GM19035 (cell line): ENCODE measurements around the gene ZNRF1.
"Not testable (repeated sequence)": the region's sequence is repeated elsewhere in the genome, so short reads cannot be mapped to it uniquely, and the experiment has no call there.

ENCODE experiments used
- ATAC-seq: cut with Tn5 transposase; IDR thresholded peaks from one replicate; pipeline ENCODE4 v1.9.1; 2021; ENCODE audit not compliant: unreplicated experiment

Gene ZNRF1

DNA sequence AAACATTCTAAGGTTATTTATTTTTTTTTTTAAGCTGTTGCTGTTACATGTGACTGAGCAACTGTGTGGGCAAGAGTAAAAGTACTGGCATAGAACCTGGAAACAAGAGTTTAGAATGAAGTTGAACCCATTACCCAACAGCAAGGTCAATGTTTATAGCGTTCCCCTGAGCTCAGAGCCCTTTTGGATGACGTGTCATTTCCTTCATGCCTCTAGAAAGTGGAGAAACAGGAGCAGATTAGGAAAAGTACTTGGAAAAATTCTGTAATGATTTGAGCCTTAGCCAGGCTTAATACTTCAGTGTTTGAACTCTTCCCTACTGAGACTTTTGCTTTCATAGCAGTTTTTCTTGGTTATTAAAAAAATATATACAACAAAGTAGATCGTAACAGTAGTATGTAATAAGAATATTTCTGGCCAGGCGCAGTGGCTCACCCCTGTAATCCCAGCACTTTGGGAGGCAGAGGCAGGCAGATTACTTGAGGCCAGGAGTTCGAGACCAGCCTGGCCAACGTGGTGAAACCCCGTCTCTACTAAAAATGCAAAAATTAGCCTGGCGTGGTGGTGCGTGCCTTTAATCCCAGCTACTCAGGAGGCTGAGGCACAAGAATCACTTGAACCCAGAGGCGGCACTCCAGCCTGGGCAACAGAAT is 27.5 kb downstream of the ZNRF1 start:
- not testable (repeated sequence) for ATAC-seq

DNA sequence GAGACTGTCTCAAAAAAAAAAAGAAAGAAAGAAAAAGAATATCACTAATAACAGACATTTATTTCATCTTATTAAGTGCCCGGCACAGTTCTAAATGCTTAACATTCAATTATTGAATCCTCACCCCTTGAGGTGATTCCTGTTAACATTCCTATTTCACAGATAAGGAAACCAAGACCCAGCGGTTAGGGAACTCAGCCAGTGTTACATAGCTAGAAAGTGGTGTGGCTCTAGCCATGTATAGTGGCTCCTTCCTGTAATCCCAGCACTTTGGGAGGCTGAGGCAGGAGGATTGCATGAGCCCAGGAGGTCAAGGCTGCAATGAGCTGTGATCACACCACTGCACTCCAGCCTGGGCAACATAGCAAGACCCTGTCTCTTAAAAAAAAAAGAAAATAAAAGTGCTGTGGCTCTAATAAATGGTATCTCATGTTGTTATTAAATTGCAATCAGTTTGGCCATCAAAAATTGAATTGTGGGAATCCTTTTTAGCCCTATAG is 28.1 kb downstream of the ZNRF1 start:
- ATAC-seq = no peak

DNA sequence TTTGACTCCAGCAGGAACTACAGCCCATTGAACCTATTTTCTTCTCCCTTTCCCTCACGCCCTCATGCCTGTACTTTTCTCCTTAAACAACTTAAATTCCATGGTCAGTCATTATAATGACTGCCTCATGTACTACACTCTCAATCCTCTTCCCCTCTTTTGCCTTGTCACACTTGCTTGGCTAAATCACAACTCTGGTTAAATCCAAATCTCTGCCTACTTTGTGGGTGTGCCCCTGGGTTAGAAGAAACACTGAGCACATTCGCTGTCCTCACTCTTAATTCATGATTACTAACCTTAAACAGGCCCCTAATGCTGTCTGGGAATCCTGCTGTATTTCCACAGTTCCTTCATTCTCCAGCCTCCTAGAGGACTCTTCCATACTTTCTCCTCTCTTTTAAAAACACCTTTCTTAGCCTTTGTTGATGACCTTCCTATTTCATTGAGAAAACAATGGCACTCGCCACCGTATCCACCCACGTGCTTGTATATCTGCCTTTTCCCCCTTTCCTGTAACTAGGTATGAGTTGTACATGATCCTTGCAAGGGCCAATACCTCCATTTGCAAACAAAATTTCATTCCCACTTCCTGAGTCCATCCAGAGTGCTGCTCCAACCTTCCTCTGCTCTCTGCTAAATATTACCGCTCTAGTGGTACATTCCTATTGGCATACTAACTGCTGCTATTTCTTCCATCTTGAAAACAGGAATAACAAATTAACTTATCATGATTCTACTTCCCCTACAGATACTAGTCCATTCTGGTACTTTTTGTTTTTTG is 28.9 kb downstream of the ZNRF1 start:
- no peak for ATAC-seq

DNA sequence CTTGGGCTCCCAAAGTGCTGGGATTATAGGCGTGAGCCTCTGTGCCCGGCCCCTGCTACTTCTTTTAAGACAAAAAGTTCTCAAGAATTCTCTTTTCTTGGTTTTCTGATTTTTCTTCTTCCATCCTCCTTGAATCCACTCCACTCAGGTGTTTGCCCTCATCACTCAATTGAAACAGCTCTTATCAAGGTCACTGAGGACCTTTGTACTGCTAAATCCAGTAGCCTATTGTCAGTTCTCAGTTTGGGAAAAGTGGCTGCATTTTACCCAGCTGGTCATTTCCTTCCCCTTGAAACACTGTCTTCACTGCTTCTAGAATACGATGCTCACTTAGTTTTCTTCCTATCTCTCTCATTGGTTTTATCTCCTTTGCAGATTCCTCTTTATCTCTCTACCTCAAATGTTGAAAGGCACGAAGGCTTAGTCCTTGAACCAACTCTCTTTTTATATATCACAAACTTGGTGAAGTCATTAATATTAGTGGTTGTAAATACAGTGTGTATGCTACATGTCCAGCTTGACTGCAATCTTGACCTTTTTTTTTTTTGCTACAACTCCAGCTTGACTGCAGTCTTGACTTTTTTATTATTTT is 29.8 kb downstream of the ZNRF1 start:
- no peak for ATAC-seq

DNA sequence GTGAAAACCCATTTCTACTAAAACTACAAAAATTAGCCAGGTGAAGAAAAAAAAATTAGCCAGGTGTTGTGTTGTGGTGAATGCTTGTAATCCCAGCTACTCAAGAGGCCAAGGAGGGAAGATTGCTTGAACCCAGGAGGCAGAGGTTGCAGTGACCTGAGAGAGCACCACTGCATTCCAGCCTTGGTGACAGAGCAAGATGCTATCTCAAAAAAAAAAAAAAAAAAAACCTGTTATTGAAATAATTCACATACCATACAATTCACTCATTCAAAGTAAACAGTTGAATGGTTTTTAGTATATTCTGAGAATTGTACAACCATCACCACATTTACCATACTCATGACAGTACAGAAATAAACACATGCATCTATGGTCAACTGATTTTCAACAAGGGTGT is 31.0 kb downstream of the ZNRF1 start:
- ATAC-seq = no peak

DNA sequence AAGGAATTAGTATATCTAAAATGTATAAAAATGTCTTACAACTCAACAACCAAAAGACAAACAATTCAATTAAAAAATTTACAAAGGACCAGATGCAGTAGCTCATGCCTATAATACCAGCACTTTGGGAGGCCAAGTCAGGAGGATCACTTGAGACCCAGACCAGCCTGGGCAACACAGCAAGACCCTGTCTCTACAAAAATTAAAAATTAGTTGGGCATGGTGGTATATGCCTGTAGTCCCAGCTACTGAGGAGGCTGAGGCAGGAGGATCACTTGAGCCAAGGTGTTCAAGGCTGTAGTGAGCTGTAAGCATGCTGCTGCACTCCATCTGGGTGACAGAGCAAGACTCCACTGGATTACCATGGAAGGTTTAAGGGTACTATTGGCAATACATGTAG is 33.8 kb downstream of the ZNRF1 start:
- no peak for ATAC-seq

DNA sequence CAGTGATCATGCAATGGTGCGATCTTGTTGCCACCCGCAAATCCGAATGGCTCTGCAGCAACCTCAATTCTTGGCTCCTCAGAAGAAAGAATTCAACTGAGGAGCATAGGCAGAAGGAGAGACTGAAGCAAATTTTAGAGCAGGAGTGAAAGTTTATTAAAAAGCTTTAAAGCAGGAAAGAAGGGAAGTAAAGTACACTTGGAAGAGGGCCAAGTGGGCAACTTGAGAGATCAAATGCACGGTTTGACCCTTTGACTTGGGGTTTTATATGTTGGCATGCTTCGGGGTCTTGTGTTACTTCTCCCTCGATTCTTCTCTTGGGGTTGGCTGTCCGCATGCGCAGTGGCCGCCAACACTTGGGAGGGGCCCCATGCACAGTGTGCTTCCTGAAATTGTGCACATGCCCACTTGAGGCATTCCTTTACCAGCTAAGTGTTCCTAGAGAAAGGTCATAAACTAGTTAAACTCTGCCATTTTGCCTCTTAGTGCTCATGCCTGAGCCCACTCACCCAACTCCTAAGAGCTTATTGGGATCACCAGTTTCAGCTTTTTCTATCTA is 36.7 kb downstream of the ZNRF1 start:
- ATAC-seq = no peak

DNA sequence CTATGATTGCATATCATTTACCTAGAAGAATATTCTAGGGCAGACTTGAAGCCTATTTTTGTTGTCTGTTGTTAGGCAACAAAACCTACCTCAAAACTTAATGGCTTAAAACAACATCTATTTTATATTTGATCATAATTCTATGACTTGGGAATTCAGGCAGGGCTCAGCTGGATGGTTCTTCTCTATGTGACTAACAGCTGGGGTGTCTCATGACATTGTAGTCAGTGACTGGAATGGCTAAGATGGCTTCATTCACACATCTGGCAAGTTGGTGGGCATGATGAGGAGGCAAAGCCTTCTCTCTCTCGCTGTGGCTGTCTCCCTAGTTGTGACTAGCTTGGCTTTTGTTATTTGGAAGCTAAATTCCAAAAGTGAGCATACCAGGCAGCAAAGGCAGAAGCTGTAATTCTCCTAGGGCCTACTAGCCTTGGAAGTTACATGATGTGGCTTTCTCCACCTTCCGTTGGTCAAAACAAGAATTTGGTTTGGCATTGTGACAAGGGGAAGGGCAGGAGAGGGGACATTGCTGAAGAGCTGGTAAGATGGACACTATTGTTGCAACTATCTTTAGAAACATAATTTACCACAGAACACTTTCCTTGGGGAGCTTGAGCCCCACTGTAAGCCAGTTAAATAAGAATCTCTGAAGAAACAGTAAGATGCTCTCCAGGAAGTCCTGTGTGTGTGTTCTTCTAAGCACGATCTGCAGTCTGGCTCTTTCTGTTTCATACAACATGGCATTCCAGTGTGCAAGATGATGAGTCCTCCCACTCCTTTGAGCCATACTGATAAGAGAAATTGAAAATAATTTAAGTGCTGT is 39.4 kb downstream of the ZNRF1 start:
- ATAC-seq = no peak

DNA sequence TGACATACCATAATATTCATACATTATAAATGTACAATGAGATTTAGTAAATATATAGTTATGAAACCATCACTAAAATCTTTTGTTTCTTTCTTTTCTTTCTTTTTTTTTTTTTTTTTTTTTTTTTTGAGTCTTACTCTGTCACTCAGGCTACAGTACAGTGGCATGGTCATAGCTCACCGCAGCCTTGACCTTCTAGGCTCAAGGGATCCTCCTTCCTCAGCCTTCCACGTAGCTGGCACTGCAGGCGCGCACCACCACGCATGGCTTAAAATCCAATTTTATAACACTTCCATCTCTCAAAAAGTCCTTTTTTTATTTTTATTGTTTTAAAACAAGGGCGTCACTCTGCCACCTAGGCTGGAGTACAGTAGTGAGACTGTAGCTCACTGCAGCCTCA is 41.1 kb downstream of the ZNRF1 start:
- no peak for ATAC-seq

DNA sequence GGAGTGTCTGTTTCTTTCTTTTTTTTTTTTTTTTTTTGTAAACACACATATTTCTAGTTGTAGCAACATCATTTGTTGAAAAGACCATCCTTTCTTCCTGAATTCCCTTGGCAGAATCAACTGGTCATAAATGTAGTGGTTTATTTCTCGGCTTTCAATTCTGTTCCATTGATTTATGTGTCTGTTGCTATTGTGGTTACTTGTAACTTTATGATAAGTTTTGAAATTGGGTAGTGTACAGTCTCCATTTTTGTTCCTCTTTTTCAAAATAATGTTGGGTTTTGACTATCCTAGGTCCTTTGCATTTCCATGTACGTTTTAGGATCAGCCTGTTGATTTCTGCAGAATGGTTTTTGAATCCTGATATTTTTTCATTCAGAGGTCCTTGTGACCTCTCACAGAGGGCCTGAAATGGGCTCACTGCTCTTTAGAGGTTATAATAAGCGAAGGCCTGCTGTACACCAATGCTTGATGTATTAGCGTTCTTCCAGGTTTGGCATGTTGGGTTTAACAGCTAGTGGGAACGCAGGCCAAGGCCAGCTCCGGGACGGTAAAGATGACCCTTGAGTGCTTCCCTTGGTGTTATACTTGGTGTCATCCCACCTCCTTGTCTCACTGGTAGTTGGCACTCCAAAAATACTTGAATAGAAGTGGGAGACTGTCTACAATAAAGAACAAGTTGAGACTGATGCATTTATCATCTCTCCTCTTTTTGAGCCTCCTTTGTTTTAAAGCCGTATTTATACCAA is 43.8 kb downstream of the ZNRF1 start:
- ATAC-seq = no peak

DNA sequence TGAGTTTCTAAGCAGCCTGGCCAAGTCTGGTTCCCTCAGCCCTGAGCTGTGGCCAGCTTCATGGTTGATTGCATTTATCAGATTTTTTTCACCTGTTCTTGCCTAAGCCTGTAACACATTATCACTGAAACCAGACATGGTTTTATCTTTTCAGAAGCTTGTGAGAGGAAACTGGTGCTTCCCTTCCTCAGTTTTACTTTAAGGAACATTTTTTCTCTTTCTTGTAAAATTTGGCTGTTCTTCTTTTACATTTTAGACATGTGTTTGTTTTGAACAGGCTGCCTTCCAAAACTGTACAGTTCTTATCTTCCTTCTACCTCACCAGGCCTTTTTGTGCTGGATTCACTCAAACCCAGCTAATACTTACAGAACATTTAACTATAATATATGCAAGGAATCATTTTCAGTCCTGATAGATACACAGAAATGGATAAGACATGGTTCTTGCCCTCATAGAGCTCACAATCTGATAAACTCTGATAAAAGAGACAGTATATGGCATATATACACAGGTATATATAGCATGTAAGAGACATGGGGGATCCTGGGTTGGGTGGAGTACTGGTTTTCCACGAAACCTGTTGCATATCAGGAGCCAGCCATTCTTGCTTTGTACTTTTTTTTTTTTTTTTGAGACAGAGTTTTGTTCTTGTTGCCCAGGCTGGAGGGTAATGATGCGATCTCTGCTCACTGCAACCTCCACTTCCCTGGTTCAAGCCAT is 44.5 kb downstream of the ZNRF1 start:
- no peak for ATAC-seq

DNA sequence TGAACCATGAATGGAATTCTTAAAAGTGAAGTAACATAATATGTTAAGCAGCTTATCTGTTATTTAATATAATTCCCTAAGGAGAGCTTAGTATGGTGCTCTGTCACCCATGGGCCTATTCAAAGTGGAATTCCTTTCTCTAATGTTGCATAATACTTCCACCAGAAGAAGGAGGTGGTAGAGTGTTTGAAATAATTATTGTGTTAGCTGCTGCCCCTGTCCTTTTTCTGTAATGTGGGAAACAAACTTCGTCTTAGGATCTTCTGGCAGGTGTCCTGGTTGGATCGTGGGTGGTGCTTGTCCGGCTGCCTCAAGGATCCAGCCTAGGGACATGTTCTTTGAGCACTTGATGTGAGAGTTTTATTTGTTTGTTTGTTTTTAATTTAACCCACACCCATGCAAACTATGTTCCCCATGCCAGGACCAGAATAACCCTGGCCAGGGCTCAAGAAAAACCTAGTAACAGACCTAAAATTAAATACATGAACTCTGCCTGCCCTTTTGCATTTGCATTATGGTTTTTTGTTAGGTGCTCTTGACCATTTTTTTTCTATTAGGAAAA is 46.1 kb downstream of the ZNRF1 start:
- no peak for ATAC-seq

DNA sequence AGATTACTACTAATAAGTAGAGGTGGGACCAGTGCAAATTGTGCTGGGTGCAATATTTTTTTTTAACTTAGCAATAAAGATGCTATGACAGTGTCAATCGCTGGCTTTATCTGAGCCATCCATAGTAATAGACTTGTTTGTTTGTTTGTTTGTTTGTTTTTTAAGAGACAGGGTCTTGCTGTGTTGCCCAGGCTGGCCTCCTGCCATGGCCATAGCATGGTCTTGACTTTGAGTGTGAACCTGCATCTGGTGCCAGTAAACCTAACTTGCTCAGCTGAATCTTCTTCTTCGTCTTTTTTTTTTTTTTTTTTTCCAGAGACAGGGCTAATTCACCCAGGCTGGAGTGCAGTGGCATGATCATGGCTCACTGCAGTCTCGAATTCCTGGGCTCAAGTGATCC is 46.6 kb downstream of the ZNRF1 start:
- ATAC-seq = no peak

DNA sequence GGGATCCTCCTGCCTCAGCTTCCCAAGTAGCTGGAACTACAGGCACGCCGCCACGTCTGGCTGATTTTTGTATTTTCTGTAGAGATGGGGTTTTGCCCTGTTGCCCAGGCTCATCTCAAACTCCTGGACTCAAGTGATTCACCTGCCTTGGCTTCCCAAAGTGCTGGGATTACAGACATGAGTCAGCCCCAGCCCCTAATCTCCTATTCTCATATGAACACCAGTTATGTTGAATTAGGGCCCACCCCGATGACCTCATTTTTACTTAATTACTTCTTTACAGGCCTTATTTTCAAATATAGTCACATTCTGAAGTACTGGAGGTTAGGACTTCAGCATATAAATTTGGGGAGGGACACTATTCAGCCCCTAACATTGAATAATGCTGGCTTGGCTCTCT is 49.2 kb downstream of the ZNRF1 start:
- ATAC-seq = no peak

DNA sequence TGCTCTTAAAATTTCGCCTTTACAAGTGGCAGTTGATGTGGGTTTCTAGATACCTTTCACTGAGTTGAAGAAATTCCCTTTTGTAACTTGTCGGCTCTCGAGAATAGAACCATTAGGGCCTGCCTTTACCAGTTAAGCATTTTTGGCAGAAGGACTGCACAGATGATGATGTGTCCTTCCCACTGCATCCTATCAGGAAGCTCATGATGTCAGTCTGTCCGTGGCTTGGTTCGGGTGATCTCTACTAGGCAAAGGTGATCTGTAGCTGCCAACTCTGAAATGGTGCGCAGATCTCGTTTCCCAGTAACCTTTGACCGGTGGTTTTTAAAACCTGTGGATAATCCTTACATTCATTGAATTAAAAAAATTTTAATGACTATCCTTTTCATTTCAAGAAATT is 49.7 kb downstream of the ZNRF1 start:
- no peak for ATAC-seq

DNA sequence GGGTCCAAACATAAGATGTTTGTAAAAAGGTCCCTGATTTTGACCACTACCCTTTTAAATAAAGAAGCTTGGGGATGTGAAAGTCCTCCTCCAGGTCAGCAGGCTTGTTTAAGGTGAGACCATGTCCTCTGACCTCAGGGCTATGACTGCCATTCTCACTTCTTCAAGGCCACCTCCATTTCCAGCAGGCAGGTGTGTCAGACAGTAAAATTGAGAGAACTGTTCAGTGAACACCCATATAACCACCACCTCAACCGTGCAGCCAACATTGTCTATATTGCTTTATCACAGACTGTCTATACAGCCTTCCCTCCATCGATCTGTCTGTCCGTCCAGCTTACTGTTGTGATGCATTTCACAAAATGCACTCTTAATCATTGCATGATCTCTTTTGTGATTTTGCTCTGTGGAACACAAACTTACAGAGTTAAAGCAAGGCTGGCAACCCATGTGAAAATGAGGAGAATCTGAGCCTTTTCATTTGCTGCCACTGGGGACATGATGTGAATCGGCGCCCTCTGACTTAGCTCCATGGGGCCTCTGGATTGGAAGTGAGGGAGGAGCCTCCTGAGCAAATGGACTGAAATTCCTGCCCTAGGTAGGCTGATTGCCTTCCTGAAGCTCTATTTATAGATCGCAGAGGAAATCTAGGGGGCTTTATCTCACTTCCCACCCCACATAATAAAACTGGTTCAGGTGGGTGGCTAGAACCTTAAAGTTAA is 53.8 kb downstream of the ZNRF1 start:
- ATAC-seq = no peak

DNA sequence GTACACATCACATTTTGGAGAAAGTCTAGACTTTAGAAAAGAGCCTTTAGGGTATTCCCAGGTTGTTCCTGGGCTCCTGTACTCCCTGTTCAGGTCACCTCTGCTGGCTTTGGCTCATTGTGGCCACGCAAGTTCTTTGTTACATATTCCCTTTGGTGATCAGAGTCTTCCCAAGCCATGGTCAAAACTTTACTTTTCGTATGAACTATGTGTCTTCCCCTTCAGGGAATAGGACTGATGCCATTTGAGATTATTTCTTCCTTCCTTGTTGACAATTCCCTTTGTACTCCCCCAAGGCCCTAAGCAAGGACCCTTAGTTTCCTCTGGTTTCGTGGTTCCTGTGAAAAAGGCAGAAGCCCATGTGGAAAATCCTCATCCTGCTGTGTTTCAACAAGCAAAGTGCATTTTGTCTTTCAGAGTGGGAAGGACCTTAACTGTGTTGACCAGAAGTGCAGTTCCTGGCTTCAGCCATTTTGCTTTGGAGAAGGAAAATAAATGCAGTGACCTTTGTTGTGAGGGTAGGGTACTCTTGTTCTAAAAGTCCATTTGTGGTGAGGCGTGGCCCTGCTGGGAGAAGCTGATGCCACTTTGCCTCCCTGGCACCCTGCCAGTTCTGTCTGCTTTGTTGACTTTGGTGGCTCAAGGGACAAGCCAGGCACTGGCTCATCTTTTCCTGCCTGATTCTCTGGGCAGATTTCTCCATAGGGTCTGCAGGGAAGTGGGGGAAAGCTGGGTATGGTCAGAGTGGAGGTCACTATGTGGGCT is 55.1 kb downstream of the ZNRF1 start:
- ATAC-seq = no peak

DNA sequence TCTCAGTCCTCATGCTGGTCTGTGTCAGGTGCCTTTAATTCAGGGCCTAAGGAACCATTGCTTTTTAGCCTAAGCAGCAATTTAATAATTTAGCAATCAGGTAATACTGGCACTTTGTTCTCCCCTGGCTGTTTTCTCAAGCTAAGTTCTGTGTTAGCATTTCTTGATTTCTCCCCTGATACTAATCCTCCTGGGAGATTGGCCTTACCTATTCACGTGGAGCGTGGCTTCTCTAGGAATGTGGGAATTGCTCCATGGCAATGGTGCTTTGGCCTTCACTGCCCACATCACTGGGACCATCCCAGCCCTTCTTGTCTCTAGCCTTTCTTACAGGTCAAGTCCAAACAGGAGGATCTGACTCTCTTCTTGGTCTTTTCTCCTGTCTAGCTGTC is 55.7 kb downstream of the ZNRF1 start:
- no peak for ATAC-seq
